T-cell (primary cell): ENCODE data around the gene PMS1. TPM values are rescaled to one million over a fixed set of nuclear protein-coding genes. Genes with fewer than 3 reads are reported as not detected.

Source experiments
- ATAC-seq, 4 experiments: fragments of 200-7000 bp in 3 of 4; fragments of 150-1000 bp in 1 of 4; cut with Tn5 transposase; replicated peaks in 1 of 4; 1 replicate in 3 of 4; 2 replicates in 1 of 4; pipeline ENCODE4 v1.10.0; 2021; ENCODE audit warnings: moderate library complexity in 3 of 4, mild to moderate bottlenecking in 2 of 4, moderate number of reproducible peaks in 1 of 4
- CTCF ChIA-PET, 2 donors: fragments of 300-600 bp; sonication (Branson Sonifier 250); formaldehyde crosslinking; loops; one replicate each; lab custom pipeline; 2022; ENCODE audit warnings: antibody characterized with exemption in 2 of 2; lab: Charles Lee
- POLR2A ChIA-PET, 2 donors: fragments of 300-600 bp; sonication (Branson Sonifier 250); formaldehyde crosslinking; loops; one replicate each; lab custom pipeline; 2022; ENCODE audit warnings: antibody characterized with exemption in 2 of 2; lab: Charles Lee
- DNase-seq, 35 experiments: peaks; one replicate each; pipeline versions ENCODE4 v3.0.0 to v3.0.0-alpha.2; 2013 to 2023
- H3K27ac ChIP-seq: one replicate; pipeline ENCODE4 v1.5.1; 2013; ENCODE audit warnings: low read length
- H3K27me3 ChIP-seq, 2 experiments: replicated peaks in 1 of 2; 1 replicate in 1 of 2; 2 replicates in 1 of 2; pipeline versions ENCODE4 v1.6.1 to v1.7.0; 2013; ENCODE audit warnings: low read length in 1 of 2, mixed read lengths in 1 of 2; ENCODE audit not compliant: control insufficient read depth in 2 of 2, insufficient read depth in 2 of 2; ENCODE audit errors: extremely low read depth in 1 of 2
- H3K36me3 ChIP-seq, 2 donors: 1 replicate in 1 of 2; 2 replicates in 1 of 2; pipeline versions ENCODE4 v1.6.1 to v1.7.0; 2013; ENCODE audit warnings: low read length in 1 of 2; ENCODE audit not compliant: control insufficient read depth in 2 of 2, insufficient read depth in 1 of 2; ENCODE audit errors: extremely low read depth in 1 of 2
- H3K4me1 ChIP-seq, 2 experiments: 1 replicate in 1 of 2; 2 replicates in 1 of 2; pipeline versions ENCODE4 v1.6.1 to v1.7.0; 2013; ENCODE audit warnings: low read length in 2 of 2, mixed read lengths in 1 of 2; ENCODE audit not compliant: insufficient read depth in 2 of 2, control insufficient read depth in 1 of 2; ENCODE audit errors: extremely low read depth in 1 of 2
- H3K4me3 ChIP-seq, 2 donors: 1 replicate in 1 of 2; 2 replicates in 1 of 2; pipeline versions ENCODE4 v1.5.1 to v1.7.0; 2013; ENCODE audit warnings: mild to moderate bottlenecking in 2 of 2, low read length in 1 of 2, moderate library complexity in 1 of 2; ENCODE audit not compliant: control insufficient read depth in 1 of 2; ENCODE audit errors: extremely low read depth in 1 of 2
- H3K9me3 ChIP-seq: 2 replicates; pipeline ENCODE4 v1.7.0; 2013
- H3K27ac Mint-ChIP-seq, 2 donors: one replicate each; pipeline ENCODE4 v1.8.0; 2020 to 2021; ENCODE audit warnings: mild to moderate bottlenecking in 2 of 2, mixed read lengths in 2 of 2
- H3K27me3 Mint-ChIP-seq, 2 donors: one replicate each; pipeline ENCODE4 v1.8.0; 2021 to 2022; ENCODE audit warnings: mixed read lengths in 2 of 2
- H3K36me3 Mint-ChIP-seq: one replicate; pipeline ENCODE4 v1.8.0; 2021; ENCODE audit warnings: mixed read lengths
- H3K4me1 Mint-ChIP-seq, 3 donors: one replicate each; pipeline ENCODE4 v1.8.0; 2020 to 2022; ENCODE audit warnings: mixed read lengths in 3 of 3, mild to moderate bottlenecking in 1 of 3
- H3K4me3 Mint-ChIP-seq, 3 donors: one replicate each; pipeline ENCODE4 v1.8.0; 2020 to 2022; ENCODE audit warnings: mild to moderate bottlenecking in 3 of 3, mixed read lengths in 3 of 3, moderate library complexity in 3 of 3
- H3K9me3 Mint-ChIP-seq, 3 donors: one replicate each; pipeline ENCODE4 v1.8.0; 2020 to 2022; ENCODE audit warnings: mixed read lengths in 3 of 3
- WGBS: methylation state at CpG from one replicate; pipeline ENCODE4 v1.1.5; 2013; ENCODE audit warnings: missing lambda C conversion rate; ENCODE audit not compliant: insufficient coverage; 5-methylcytosine and 5-hydroxymethylcytosine counted together
- total RNA-seq, 35 experiments: library from RNA in 6 of 35; stranded (reverse) in 6 of 35; fragments of 120-200 nt in 1 of 35; gene quantifications; one replicate each; pipeline versions ENCODE4 v1.2.1 to v1.2.4 and lab custom pipeline; 2013 to 2026

Gene PMS1
- total RNA-seq, 5 donors from 2014 or later (not counting 1 experiment from before 2014, with no cell fraction given) = 23.1 to 30.9 (median 24.8) TPM

- Histone ChIP-seq H3K27ac (no peak overlapping the region), H3K9me3 (no peaks in the 10 kb centered on the region), H3K4me1 (no peaks in the 10 kb centered on the region), H3K4me3 (no peak overlapping the region), H3K36me3 (peaks cover 0 to 9% of the 10 kb centered on the region in 2 donors), H3K27me3 (no peaks in the 10 kb centered on the region)
- ATAC-seq (no peak), DNase-seq (no peak)
- ChIA-PET CTCF (no interaction called here), POLR2A (no interaction called here)
- Mint-ChIP-seq H3K9me3 (no peaks in the 10 kb centered on the region), H3K4me1 (no peaks in the 10 kb centered on the region), H3K4me3 (no peak overlapping the region), H3K27ac (no peak overlapping the region), H3K36me3 (peaks cover 43% of the 10 kb centered on the region), H3K27me3 (no peaks in the 10 kb centered on the region)
- WGBS = 83% methylated on average over 1 of the region's 1 CpG
Measured at GRCh38 chr2:189862751-189863150, 78.5 kb downstream of the PMS1 start.

DNA sequence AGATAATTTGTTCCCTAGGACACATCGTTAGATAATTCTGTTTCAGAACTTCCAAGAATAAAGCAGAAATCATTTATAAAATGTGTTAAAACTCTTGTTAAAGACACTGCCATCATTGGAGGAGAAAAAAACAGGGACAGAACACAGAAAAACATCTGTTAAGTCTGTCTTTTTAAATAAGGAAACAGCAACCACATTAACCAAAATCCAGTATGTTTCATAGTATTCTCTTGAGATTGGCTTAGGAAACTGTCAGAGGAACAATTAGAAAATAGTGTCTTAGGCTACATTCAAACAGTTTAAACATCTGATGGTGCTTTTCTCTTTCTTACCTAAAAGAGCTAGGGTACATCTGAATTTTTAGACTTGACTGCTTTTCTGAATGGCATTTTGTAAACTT lies 81.6 kb downstream of the PMS1 start:
- H3K9me3 ChIP-seq = no peaks in the 10 kb centered on the region
- H3K4me1 ChIP-seq = no peaks in the 10 kb centered on the region
- WGBS = no CpG with 5 or more reads among the region's 1 CpG
- H3K27ac ChIP-seq = no peak overlapping the region
- DNase-seq = no peak
- Mint-ChIP-seq H3K36me3 (peaks cover 43% of the 10 kb centered on the region), H3K4me1 (no peaks in the 10 kb centered on the region), H3K27me3 (no peaks in the 10 kb centered on the region), H3K27ac (no peak overlapping the region), H3K9me3 (no peaks in the 10 kb centered on the region), H3K4me3 (no peak overlapping the region)
- no peak for ATAC-seq
- no peak overlapping the region for H3K4me3 ChIP-seq
- CTCF ChIA-PET = interaction anchor here in 1 of 2 donors (1.0 kb wide), 1 partner anchor 11 kb away, joined by 7 read pairs; no protein-coding TSS in a partner anchor
- POLR2A ChIA-PET = interaction anchor here in 1 of 2 donors (0.7 kb wide), 1 partner anchor 165 kb away, joined by 3 read pairs; no protein-coding TSS in a partner anchor
- H3K27me3 ChIP-seq = no peaks in the 10 kb centered on the region
- H3K36me3 ChIP-seq = peaks cover 0 to 9% of the 10 kb centered on the region in 2 donors

DNA sequence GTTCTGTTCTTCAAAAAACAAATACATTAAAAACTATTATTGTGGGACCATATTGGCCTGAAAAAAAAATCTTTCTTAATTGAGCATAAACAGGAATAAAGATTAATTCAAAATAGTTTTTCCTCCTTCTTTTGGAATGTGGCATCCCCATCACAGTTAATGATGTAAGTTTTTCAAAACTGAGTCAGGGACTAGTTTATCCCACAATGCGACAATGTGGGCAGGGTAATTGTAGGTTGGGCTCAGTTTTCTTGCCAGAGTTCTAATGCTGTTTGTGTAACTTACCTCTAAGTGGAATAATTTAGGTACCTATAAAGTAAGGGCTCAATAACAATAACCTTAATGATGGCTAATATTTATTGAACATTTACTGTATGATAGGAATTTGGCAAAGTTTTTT lies 82.0 kb downstream of the PMS1 start:
- H3K27me3 ChIP-seq = no peaks in the 10 kb centered on the region
- H3K27me3 Mint-ChIP-seq = no peaks in the 10 kb centered on the region
- ChIA-PET POLR2A (interaction anchor here in 1 of 2 donors (0.7 kb wide), 1 partner anchor 165 kb away, joined by 3 read pairs; no protein-coding TSS in a partner anchor), CTCF (interaction anchor here (0.6 to 1.0 kb wide), 2 partner anchors 10 to 940 kb away, joined by 7 read pairs; no protein-coding TSS in a partner anchor)
- H3K4me3 ChIP-seq = no peak overlapping the region
- H3K4me1 ChIP-seq = no peaks in the 10 kb centered on the region
- H3K4me1 Mint-ChIP-seq = no peaks in the 10 kb centered on the region
- no peak for ATAC-seq
- H3K9me3 Mint-ChIP-seq = no peaks in the 10 kb centered on the region
- H3K9me3 ChIP-seq = no peaks in the 10 kb centered on the region
- no peak for DNase-seq
- H3K36me3 ChIP-seq = peaks cover 0 to 9% of the 10 kb centered on the region in 2 donors
- H3K27ac Mint-ChIP-seq = no peak overlapping the region
- H3K4me3 Mint-ChIP-seq = no peak overlapping the region
- H3K27ac ChIP-seq = no peak overlapping the region
- H3K36me3 Mint-ChIP-seq = peaks cover 45% of the 10 kb centered on the region
- WGBS = no CpG with 5 or more reads among the region's 1 CpG

DNA sequence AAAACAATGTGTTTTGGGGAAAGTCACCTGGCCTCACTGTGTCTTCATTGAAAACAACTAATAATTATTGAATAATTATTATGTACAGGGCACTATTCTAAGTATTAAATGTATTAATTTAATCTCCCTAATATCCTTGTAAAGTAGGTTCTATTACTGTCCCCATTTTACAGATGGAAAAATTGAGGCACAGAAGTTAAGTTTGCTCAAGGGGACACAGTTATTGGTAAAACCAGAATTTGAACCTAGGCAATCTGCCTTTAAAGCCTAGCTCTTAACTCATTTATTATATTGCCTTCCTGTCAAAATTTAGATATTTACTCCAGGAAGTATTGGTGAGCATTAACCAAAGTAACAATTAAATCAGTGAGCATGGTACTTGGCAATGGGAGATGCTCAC lies 84.6 kb downstream of the PMS1 start:
- Mint-ChIP-seq H3K36me3 (peaks cover 30% of the 10 kb centered on the region), H3K4me3 (no peak overlapping the region), H3K4me1 (no peaks in the 10 kb centered on the region), H3K27me3 (no peaks in the 10 kb centered on the region), H3K9me3 (no peaks in the 10 kb centered on the region), H3K27ac (no peak overlapping the region)
- no peaks in the 10 kb centered on the region for H3K27me3 ChIP-seq
- H3K36me3 ChIP-seq = peaks cover 0 to 10% of the 10 kb centered on the region in 2 donors
- CTCF ChIA-PET = interaction anchor here in 1 of 2 donors (0.6 kb wide), 1 partner anchor 24 kb away, joined by 4 read pairs; no protein-coding TSS in a partner anchor
- no peak overlapping the region for H3K4me3 ChIP-seq
- no peaks in the 10 kb centered on the region for H3K4me1 ChIP-seq
- no peak overlapping the region for H3K27ac ChIP-seq
- no peaks in the 10 kb centered on the region for H3K9me3 ChIP-seq
- POLR2A ChIA-PET = no interaction called here
- no peak for ATAC-seq
- no peak for DNase-seq

GRCh38 chr2:189870381-189871085 lies 86.3 kb downstream of the PMS1 start:
- Mint-ChIP-seq H3K4me1 (peaks cover 6 to 10% (median 9%) of the 10 kb centered on the region in 3 donors), H3K36me3 (peaks cover 38% of the 10 kb centered on the region), H3K9me3 (peaks cover 0 to 4% (median 0%) of the 10 kb centered on the region in 3 donors), H3K27ac (no peak overlapping the region), H3K4me3 (no peak overlapping the region), H3K27me3 (no peaks in the 10 kb centered on the region)
- H3K27me3 ChIP-seq = no peaks in the 10 kb centered on the region
- no peak overlapping the region for H3K27ac ChIP-seq
- WGBS = no CpG with 5 or more reads among the region's 5 CpGs
- no peak for ATAC-seq
- H3K4me3 ChIP-seq = no peak overlapping the region
- POLR2A ChIA-PET = interaction anchor here in 1 of 2 donors (0.7 kb wide), 1 partner anchor 391 kb away, joined by 9 read pairs; no protein-coding TSS in a partner anchor
- no peaks in the 10 kb centered on the region for H3K4me1 ChIP-seq
- CTCF ChIA-PET = interaction anchor here in 1 of 2 donors (0.6 kb wide), 1 partner anchor 12 kb away, joined by 3 read pairs; no protein-coding TSS in a partner anchor
- H3K36me3 ChIP-seq = peaks cover 0 to 11% of the 10 kb centered on the region in 2 donors
- DNase-seq = no peak
- H3K9me3 ChIP-seq = no peaks in the 10 kb centered on the region

- DNase-seq (no peak), ATAC-seq (no peak)
- Histone ChIP-seq H3K9me3 (no peaks in the 10 kb centered on the region), H3K27me3 (no peaks in the 10 kb centered on the region), H3K4me1 (no peaks in the 10 kb centered on the region), H3K27ac (no peak overlapping the region), H3K36me3 (peaks cover 0 to 7% of the 10 kb centered on the region in 2 donors), H3K4me3 (no peak overlapping the region)
- Mint-ChIP-seq H3K27ac (no peak overlapping the region), H3K4me1 (peaks cover 6 to 10% (median 9%) of the 10 kb centered on the region in 3 donors), H3K27me3 (no peaks in the 10 kb centered on the region), H3K36me3 (peaks cover 43% of the 10 kb centered on the region), H3K4me3 (no peak overlapping the region), H3K9me3 (peaks cover 0 to 7% (median 0%) of the 10 kb centered on the region in 3 donors)
- POLR2A ChIA-PET = no interaction called here
- WGBS = no CpG with 5 or more reads among the region's 8 CpGs
- CTCF ChIA-PET = interaction anchor here in 1 of 2 donors (0.6 kb wide), 1 partner anchor 127 kb away, joined by 3 read pairs; no protein-coding TSS in a partner anchor
Measured at GRCh38 chr2:189873696-189874095, 89.4 kb downstream of the PMS1 start.
